Activated CD4-positive, CD25-positive, alpha-beta regulatory T cell treated with anti-CD3 and anti-CD28 coated beads, Interleukin-2, amount 50 U/mL, for 16 hours (primary cell): ENCODE measurements around the gene TMEM126B.
"Not testable (repeated sequence)": the region's sequence is repeated elsewhere in the genome, so short reads cannot be mapped to it uniquely, and the experiment has no call there.

Source experiments
- DNase-seq: peaks from one replicate; pipeline ENCODE4 v3.0.0-alpha.2; 2020; ENCODE audit warnings: low read depth, low spot score

The TMEM126B gene

DNA sequence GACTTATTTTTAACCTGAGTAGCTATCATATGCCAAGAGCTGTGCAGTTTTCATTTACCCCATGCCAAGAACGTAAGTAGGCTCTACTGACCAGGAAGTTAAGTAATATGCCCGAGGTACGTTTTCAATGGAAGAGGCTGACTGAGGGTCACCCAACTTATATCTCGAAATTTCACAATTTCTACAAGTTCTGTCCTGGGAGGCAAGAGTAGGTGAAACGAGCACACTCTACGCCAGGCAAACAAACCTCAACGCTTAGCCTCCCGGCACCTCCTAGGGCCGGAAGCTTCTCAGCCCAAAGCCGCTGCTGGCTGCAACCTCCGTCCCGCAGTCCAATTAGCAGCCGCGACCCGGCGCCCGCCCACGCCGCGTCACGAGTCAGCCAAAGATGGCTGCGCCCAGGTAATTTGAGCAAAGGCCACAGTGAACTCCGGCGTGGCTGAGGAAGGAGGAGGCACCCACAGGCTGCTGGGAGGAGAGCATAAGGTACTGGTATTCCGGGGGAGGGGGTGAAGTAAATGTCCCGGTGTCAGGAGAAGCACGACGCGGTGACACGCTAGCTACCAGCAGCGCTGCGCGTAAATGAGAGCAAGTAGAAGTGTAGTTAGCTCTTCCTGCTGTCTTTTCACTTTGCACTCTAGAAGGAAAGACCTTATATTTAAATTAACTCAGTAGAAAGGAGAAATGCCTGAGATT lies 19.4 kb downstream of the TMEM126B start, which contains the start of gene TMEM126A:
TMEM126A (plus strand) TSS at position 364 of the 696 bp plus-strand sequence. CDS start 2,289 bp downstream, outside the sequence.
- peak; percentile 82 for DNase-seq

DNA sequence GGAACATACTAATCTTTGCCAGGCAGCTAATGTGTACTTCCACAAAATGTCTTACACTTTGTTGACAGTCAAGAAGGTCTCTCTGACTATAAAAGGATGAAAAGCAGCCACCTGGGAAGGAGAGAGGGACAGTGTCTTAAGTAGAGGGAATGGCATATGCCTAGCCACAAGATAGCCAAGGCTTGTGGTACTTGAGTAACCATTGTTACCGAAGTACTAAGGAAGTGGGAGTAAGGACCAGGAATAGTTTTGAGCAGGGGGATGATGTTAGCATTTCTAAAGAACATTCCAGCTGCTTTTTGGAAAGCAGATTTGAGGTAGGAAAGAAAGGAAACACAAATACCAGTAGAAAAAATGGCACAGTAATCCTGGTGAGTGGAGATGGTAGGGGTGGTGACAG lies 22.7 kb downstream of the TMEM126B start:
- no peak for DNase-seq

DNA sequence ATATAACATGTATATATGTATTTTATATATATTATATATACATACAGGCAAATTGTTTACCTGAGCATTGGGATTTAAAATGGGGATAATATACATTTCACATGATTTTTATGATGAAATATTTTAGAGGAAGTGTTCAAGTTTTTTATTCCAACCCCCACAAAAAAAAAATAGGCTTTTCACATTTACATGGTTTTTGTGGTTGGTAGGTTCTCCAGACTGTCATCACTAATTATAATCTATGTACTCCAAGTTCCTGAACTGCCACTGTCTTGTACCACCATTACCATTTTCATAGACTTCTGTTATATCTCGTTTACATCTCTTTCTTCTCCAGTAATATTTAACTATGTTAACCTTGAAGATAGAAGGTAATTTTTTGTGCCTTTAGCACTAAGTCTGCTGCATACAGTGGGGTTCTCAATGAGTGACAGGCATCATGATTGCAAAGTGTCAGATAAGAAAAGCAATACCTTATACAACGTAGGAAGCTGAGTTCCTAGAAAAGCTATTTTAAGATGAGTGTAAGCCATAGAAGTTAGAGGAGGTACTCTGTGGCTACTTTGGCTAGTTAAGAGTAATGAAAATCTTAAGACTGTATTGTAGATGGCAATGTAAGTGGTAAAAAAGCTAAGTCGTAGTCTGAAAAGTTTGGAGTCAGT lies 24.5 kb downstream of the TMEM126B start:
- no peak for DNase-seq

DNA sequence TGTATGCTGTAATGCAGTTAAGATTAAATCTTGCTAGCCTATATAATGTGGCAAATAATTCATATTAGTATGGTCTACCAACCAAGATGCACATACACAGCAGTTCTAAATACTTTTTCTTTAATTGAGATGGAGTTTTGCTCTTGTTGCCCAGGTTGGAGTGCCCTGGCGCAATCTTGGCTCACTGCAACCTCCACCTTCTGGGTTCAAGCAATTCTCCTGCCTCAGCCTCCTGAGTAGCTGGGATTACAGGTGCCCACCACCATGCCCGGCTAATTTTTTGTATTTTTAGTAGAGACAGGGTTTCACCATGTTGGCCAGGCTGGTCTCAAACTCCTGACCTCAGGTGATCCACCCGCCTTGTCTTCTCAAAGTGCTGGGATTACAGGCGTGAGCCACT lies 25.9 kb downstream of the TMEM126B start:
- DNase-seq: not testable (repeated sequence)

DNA sequence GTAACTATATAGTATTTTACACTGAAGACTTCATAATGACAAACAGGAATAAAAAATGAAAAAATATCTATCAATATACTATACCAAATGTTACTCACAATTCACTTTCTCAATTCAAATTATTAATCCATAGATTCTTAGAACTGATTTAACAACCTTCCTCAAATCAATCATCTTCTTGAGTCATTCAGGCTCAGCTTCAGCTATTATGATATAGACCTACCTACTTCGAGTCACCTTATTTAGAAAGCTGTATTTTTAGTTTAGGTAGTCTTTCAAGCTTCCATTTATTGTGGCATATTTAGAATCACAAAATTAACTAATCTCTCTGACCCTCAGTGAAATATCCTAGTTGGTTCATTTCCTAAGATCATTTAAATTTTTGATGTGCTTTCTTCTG lies 28.4 kb downstream of the TMEM126B start:
- no peak for DNase-seq

DNA sequence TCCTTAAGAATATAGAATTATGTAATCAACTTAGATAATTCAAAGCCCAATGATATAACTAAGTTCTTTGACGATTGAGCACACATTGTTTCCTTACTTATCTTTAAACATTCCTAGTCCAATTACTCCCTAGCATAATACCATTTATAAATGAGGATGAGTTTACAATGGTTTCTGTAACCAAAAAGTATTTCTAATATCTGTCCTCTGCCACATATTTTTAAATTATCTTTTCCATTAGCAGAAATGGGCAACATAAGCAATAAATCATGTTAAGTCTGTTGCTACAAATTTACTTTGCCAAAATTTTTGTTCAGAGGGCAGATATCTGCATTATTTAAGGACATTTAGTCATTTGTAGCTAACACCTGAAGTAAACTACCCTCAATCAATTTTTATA lies 29.8 kb downstream of the TMEM126B start:
- no peak for DNase-seq

DNA sequence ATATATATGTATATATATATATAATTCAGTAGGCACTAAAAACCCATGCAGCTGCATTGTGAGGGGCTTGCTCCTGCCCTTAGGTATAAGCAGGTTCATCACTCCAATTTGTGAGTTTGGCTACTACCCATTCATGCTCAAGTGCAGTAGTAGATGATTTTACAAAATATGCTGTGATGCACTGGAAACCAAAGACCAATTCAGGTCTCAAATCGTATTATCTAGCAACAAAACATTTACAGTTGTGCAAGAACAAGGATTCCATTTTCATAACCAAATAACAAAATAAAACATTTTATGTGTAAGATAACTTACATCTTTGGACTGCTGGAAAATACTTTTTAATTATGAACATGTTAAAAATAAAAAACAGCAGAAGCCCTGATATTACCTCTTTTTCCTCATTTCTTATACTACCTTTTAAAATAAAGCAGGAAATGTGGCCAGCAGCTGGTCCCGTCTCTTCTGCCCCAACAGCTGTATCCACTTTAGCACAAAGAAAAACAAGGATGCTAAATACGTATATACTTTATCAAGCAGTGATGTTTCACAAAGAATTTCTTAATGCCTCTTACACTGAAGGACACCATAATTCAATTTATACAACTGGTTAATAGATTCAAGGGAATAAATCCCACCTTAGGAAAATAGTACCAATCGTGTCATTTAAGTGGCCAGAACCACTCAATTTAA lies 33.7 kb downstream of the TMEM126B start:
- DNase-seq: no peak

DNA sequence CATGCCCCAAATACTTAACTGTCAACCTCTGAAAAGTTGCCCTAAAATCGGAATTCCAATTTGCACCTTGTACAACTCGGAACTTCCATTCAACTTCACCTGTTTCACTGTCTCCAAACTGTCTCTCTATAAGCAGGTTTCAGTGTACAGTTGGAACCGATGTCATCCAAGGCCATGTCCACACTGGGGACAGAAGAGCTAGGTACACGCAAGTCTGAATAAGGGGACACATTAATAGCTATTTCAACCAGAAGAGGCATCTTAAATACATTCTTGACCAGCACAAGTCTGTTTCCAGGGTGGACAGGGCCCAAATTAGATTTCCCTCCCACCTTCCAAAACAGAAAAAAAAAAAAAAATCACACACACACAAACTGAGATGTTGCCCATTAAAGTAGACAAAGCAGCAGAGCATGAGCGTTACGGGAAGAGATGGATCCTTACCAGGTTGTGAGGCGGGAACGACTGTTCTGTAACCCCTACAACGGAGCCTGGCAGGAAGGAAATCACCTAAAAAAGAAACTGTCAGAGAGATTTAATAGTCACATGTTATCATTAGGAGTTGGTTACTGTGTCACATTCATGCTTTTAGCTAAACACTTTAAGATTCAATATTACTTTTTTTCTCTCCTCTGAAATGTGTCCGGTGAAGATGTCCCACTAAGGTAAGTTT lies 34.8 kb downstream of the TMEM126B start:
- no peak for DNase-seq

DNA sequence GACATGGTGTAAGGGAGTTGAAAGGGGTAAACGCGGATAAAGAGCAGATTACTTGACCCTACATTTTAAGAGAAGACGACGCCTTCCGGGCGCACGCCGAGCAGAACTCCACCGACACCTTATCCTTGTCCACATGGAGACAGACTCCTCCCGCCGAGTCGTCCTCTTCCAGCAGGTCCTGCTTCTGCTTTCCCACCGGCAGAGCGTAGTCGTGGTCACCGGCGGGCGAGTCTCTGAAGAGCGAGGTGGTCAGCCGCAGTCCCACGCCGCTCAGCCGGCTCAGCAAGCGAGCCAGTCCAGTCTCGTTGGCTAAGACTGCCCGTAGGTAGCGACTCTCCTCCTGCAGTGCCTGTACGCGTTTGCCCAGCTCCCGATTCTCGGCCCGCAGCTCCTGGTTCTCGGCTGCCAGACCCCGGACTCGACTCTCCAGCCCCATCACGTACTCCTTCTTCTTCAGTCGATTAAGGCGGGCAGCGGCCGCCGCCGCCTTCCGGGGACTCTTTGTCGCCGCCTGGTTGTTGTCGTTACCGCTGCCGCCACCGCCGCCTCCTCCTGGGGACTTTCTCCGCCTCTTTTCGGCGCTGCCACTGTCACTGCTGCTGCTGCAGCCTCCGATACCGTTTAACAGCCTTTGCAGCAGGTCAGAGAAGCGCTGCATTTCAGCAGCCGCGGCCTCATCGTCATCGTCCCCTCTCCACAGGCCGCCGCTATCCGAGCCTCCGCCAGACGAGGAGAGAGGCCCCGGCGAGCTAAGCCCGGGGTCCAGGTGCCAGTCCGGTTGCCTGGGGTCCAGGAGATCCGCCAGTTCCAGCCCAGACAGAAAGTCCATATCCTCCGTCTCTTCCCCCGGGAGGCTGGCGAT lies 35.6 kb downstream of the TMEM126B start:
- peak; percentile 81 for DNase-seq

DNA sequence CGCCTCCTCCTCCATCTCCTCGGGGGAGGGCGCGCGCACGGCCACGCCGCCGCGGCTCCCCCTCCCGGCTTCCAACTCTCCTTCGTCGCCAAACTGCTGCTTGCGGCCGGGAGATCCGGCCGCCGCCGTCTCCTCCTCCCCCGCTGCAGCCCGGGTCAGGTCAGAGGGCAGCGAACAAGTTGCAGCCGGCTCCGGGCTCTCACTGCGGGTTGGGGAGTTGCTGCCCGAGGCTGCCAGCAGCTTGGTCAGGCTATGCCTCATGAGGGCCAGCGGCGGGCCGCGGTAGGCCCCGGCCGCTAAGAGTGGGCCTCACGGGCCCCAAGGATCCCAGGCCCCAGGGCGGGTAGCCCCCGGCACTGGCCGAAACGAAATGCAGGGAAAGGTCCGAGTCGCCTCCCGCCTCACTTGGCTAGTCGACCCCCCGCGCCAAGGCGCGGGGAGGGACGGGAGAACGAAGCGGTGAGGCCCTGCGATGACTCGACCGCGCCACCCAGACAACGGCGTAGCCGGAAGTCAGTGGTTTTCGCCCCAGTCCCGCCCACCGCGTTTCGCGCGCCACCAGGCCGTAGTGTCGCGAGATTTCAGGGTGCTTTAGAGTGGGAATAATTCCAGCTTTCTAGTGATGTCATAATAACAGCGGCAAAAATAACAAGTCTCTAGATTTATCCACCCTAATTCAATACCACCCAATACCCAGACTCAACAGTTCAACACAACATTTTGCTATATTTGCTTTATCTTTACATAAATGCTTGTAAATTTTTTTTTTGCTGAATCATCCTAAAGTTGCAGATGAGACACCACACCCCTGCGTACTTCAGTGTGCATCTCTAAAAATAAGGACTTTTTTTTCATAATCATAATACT lies 36.5 kb downstream of the TMEM126B start, which contains the start of gene CREBZF:
CREBZF (minus strand) TSS at position 515 of the 867 bp plus-strand sequence; CDS start at position 261, 254 bp downstream.
- DNase-seq: peak; percentile 87

DNA sequence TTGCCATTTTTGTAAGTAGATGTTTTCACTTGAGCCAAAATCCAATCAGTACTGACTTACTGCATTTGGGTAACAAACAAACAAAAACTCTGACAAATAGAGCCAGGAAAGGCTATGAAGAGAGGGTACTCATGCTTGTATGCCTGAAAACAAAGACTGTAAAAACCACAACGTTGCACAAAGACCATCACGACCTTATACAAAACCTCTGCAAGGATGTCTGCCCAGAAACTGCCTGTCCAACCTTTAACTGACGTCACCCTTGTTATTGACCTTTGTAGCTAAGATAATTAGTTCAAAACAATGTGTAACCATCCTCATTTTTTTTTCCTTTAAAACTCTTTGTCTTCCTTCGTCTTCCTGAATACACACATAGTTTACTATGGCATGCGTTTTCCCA lies 37.3 kb downstream of the TMEM126B start:
- no peak for DNase-seq

DNA sequence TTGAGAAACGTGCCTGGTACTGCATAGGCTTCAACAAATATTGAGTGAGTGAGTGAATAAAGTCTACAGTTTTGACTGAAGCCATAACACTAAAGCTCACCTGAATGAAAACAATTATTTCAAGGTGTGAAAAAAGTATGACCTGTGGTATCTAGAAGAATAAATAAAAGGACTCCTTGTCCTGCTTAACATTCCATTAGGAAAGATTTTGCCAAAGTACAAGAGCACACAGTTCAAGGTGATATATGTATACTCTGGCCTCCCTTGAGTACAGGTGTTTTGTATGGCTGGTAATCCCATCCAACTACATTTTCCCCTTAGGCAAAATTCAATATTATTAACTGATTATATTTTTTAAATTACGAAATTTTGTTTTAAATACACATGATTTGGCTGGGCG lies 38.3 kb downstream of the TMEM126B start:
- no peak for DNase-seq

DNA sequence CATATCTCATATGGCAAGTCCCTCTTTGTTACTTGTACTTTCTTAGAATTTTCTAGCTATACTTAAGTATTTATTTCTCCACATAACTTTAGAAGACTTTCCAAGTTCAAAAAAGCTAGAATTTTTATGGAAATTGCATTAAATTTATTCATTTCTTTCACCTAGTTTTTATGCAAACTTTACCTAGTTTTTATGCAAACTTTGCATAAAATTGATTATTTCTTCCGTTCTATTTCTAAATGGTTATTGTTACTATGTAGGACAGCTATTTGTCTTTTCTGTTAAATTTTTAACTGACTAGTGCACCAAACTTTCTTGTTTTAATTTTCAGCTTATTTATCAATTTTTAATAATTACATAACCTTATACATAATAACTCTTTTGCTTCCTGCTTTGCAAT lies 39.8 kb downstream of the TMEM126B start:
- DNase-seq: no peak

DNA sequence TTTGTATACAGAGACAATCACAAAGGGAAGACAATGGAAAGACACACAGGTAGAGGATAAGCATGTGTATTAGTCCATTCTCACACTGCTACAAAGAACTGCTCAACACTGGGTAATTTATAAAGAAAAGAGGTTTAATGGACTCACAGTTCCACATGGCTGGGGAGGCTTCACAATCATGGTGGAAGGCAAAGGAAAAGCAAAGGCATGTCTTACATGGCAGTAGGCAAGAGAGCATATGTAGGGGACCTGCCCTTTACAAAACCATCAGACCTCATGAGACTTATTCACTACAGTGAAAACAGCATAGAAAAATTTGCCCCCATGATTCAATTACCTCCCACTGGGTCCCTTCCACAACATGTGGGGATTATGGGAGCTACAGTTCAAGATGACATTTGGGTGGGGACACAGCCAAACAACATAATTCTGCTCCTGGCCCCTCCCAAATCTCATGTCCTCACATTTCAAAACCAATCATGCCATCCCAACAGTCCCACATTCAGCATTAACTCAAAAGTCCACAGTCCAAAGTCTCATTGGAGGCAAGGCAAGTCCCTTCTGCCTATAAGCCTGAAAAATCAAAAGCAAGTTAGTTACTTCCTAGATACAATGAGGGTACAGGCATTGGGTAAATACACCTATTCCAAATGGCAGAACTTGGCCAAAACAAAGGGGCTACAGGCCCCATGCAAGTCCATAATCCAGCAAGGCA lies 42.7 kb downstream of the TMEM126B start:
- not testable (repeated sequence) for DNase-seq

DNA sequence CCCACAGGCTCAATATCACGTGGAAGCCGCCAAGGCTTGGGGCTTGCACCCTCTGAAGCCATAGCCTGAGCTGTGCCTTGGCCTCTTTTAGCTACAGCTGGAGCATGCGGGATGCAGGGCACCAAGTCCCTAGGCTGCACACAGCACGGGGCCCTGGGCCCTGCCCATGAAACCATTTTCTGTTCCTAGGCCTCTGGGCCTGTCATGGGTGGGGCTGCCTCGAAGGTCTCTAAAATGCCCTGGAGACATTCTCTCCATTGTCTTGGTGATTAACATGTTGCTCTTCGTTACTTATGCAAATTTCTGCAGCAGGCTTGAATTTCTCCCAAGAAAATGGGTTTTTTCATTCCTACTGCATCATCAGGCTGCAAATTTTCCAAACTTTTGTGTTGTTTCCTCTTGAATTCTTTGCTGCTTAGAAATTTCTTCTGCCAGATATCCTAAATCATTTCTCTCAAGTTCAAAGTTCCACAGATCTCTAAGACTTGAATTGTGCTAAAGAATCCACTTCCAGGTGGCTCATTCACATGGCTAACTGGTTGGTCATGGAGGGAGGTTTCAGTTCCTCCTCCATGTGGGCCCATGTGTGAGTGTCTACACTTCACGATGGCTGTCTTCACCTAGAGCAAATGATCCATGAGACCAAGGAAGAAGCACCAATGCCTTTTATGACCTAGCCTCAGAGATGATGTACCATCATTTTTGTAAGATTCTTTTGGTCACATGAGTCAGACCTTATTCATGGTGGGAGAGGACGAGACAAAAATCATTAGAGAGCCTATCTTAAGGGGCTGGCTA lies 43.9 kb downstream of the TMEM126B start:
- DNase-seq: no peak

DNA sequence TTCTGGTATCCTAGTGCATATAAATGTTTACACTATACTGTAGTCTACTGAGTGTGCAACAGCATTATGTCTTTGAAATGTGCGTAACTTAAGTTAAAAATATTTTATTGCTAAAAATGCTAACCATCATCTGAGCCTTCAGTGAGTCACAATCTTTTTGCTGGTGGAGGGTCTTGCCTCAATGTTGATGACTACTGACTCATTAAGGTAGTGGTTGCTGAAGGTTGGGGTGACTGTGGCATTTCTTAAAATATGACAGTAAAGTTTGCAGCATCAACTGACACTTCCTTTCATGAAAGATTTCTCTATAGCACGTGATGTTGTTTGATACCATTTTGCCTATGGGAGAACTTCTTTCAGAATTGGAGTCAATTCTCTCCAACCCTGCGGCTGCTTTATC lies 45.0 kb downstream of the TMEM126B start:
- no peak for DNase-seq

DNA sequence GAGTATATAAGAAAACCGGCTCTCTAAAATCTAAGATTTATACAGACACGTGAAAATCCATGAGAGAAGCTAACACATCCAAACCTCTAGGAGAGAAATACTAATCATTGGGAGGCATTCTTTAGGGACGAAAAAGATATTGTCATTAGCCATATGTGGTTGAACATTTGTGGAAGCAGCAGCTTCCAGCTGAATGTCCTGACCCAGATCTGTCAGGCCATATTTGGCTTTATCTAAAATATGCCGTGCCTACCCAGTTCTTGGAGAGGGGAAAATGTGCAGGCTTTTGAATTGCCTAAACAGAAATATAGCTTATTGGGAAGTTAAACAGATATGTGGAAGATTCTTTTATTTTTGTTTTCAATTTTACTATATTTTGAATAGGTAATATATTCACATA lies 51.2 kb downstream of the TMEM126B start:
- DNase-seq: no peak

DNA sequence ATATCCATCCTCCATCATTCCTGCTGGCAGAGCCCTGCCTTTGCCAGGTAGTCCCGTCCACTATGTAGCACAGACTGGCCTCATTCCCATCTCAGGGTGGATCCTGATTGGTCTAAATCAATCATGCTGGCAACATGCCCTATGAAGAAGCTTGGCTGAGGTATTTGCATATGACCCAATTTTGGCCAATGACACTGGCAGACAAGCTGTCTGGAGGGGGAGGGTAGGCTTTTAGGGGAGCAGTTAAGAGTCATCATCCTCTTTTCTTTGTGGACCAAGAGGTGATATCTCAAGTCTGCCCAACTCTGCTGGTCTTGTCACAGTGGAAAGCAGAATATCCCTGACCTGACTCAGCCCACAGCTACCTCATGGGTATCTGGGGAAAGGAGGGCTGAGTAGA lies 52.5 kb downstream of the TMEM126B start:
- no peak for DNase-seq
